Effector CD8-positive, alpha-beta T cell (primary cell): ENCODE results near the gene RUVBL2.
"Not testable (repeated sequence)": the region's sequence is repeated elsewhere in the genome, so short reads cannot be mapped to it uniquely, and the experiment has no call there.

ENCODE experiments used
- DNase-seq: peaks from one replicate; lab custom pipeline; 2025; lab: John Stamatoyannopoulos, UW

RUVBL2 gene

GRCh38 chr19:49018388-49019241 is 24.9 kb downstream of the RUVBL2 start:
- DNase-seq, result not testable (repeated sequence)

GRCh38 chr19:49019242-49019932 is 25.7 kb downstream of the RUVBL2 start:
- DNase-seq, result peak; percentile 58

GRCh38 chr19:49020342-49020741 is 26.7 kb downstream of the RUVBL2 start:
- no peak for DNase-seq

- no peak for DNase-seq
Measured at GRCh38 chr19:49020931-49021895, 27.5 kb downstream of the RUVBL2 start.

GRCh38 chr19:49022116-49022515 is 28.4 kb downstream of the RUVBL2 start:
- DNase-seq, result no peak

GRCh38 chr19:49024233-49024632 is 30.5 kb downstream of the RUVBL2 start, which contains the start of gene CGB3:
Gene CGB3, minus strand, starts transcription at chr19:49024333. Its CDS starts 362 bp downstream, at chr19:49023971.
- DNase-seq, result not testable (repeated sequence)

- not testable (repeated sequence) for DNase-seq
Measured at GRCh38 chr19:49025088-49025487, 31.4 kb downstream of the RUVBL2 start.

GRCh38 chr19:49025599-49025998 is 31.9 kb downstream of the RUVBL2 start:
- DNase-seq, result not testable (repeated sequence)

- DNase-seq, result not testable (repeated sequence)
Measured at GRCh38 chr19:49028686-49029085, 35.0 kb downstream of the RUVBL2 start.

- DNase-seq, result not testable (repeated sequence)
Measured at GRCh38 chr19:49029749-49030148, 36.1 kb downstream of the RUVBL2 start.

- DNase-seq, result not testable (repeated sequence)
Measured at GRCh38 chr19:49030323-49030722, 36.6 kb downstream of the RUVBL2 start.

- peak; percentile 18 for DNase-seq
Measured at GRCh38 chr19:49031642-49032301, 38.1 kb downstream of the RUVBL2 start, which contains the start of gene CGB2. Gene CGB2, plus strand, starts transcription at chr19:49031890. Its CDS starts 206 bp downstream, at chr19:49032096.

GRCh38 chr19:49036815-49037214 is 43.1 kb downstream of the RUVBL2 start, which contains the start of gene CGB1:
Gene CGB1, minus strand, starts transcription at chr19:49036895. Its CDS starts 184 bp downstream, at chr19:49036711.
- not testable (repeated sequence) for DNase-seq

- DNase-seq, result not testable (repeated sequence)
Measured at GRCh38 chr19:49038111-49038510, 44.4 kb downstream of the RUVBL2 start.

GRCh38 chr19:49038557-49039276 is 45.0 kb downstream of the RUVBL2 start:
- DNase-seq, result not testable (repeated sequence)

GRCh38 chr19:49039736-49040135 is 46.0 kb downstream of the RUVBL2 start:
- DNase-seq, result not testable (repeated sequence)

- no peak for DNase-seq
Measured at GRCh38 chr19:49042177-49042576, 48.5 kb downstream of the RUVBL2 start.

- not testable (repeated sequence) for DNase-seq
Measured at GRCh38 chr19:49042666-49043065, 49.0 kb downstream of the RUVBL2 start.

- DNase-seq, result not testable (repeated sequence)
Measured at GRCh38 chr19:49043548-49043947, 49.9 kb downstream of the RUVBL2 start, which contains the start of gene CGB5. Gene CGB5, plus strand, starts transcription at chr19:49043848. Its CDS starts 362 bp downstream, at chr19:49044210.

GRCh38 chr19:49049011-49049410 is 55.3 kb downstream of the RUVBL2 start, which contains the start of gene CGB8:
Gene CGB8, minus strand, starts transcription at chr19:49049111. Its CDS starts 372 bp downstream, at chr19:49048739.
- not testable (repeated sequence) for DNase-seq
